ENCODE results near the gene HOXD10. TPM values are rescaled to one million over a fixed set of nuclear protein-coding genes. Genes with fewer than 3 reads are reported as not detected.

The HOXD10 gene
- total and polyA plus RNA-seq, 7 donors: 0.03 to 0.04 TPM; not detected in 5

- no peak for TF ChIP-seq CTCF (IDR thresholded peaks at IDR 0.05)
- DNase-seq (no peak), ATAC-seq (no peak)
- Histone ChIP-seq H3K27ac (peak overlapping the region; percentile 93), H3K9me3 (no peaks in the 10 kb centered on the region), H3K27me3 (ENCODE audit: insufficient read depth in 3 of 3, low read length in 2 of 3) (no peaks in the 10 kb centered on the region), H3K4me3 (peak overlapping the region; percentile 84), H3K4me1 (peaks cover 35% of the 10 kb centered on the region), H3K36me3 (ENCODE audit: insufficient read depth in 1 of 2, low read depth in 1 of 2) (no peaks in the 10 kb centered on the region)
- intact Hi-C loops (cut with DNase I): no loop called here
Measured at GRCh38 chr2:176133389-176133788, 16.8 kb downstream of the HOXD10 start.

- ATAC-seq (no peak), DNase-seq (no peak)
- Histone ChIP-seq H3K27ac (peak overlapping the region; percentile 93), H3K9me3 (no peaks in the 10 kb centered on the region), H3K4me3 (no peak overlapping the region), H3K4me1 (peaks cover 35% of the 10 kb centered on the region), H3K27me3 (ENCODE audit: insufficient read depth in 3 of 3, low read length in 2 of 3) (no peaks in the 10 kb centered on the region), H3K36me3 (ENCODE audit: insufficient read depth in 1 of 2, low read depth in 1 of 2) (no peaks in the 10 kb centered on the region)
- intact Hi-C loops (cut with DNase I): no loop called here
- no peak for TF ChIP-seq CTCF (IDR thresholded peaks at IDR 0.05)
- WGBS, 3 donors: 68 to 85% (median 80%) methylated on average over 4 of the region's 4 CpGs
Measured at GRCh38 chr2:176134035-176134434, 17.5 kb downstream of the HOXD10 start.

- DNase-seq (no peak), ATAC-seq (no peak)
- Histone ChIP-seq H3K4me3 (peak overlapping the region; percentile 89), H3K27ac (peak overlapping the region; percentile 93), H3K36me3 (ENCODE audit: insufficient read depth in 1 of 2, low read depth in 1 of 2) (no peaks in the 10 kb centered on the region), H3K4me1 (peaks cover 42% of the 10 kb centered on the region), H3K27me3 (ENCODE audit: insufficient read depth in 3 of 3, low read length in 2 of 3) (no peaks in the 10 kb centered on the region), H3K9me3 (no peaks in the 10 kb centered on the region)
- intact Hi-C loops (cut with DNase I): loop anchor here in 1 of 2 donors (5.0 kb wide), 1 partner anchor 402 kb away; no protein-coding TSS in a partner anchor
- TF ChIP-seq CTCF (IDR thresholded peaks at IDR 0.05): no peak
Measured at GRCh38 chr2:176135035-176135440, 18.5 kb downstream of the HOXD10 start.

GRCh38 chr2:176136374-176137251 is 20.0 kb downstream of the HOXD10 start:
- DNase-seq (peak; percentile 34 to 66), ATAC-seq (peak; percentile 33 to 50 (median 40))
- 1% methylated on average over 61 to 71 of the region's 71 CpGs for WGBS, 3 donors
- Histone ChIP-seq H3K9me3 (no peaks in the 10 kb centered on the region), H3K36me3 (ENCODE audit: insufficient read depth in 1 of 2, low read depth in 1 of 2) (no peaks in the 10 kb centered on the region), H3K27me3 (ENCODE audit: insufficient read depth in 3 of 3, low read length in 2 of 3) (no peaks in the 10 kb centered on the region), H3K27ac (peak overlapping the region; percentile 93), H3K4me1 (peaks cover 35% of the 10 kb centered on the region), H3K4me3 (peak overlapping the region; percentile 89)
- no peak for TF ChIP-seq CTCF (IDR thresholded peaks at IDR 0.05)
- intact Hi-C loops (cut with DNase I): loop anchor here in 1 of 2 donors (5.0 kb wide), 1 partner anchor 401 kb away; no protein-coding TSS in a partner anchor

Data from psoas muscle (tissue), 8 donors.